ENCODE measurements around the gene SMIM45.

SMIM45 gene

DNA sequence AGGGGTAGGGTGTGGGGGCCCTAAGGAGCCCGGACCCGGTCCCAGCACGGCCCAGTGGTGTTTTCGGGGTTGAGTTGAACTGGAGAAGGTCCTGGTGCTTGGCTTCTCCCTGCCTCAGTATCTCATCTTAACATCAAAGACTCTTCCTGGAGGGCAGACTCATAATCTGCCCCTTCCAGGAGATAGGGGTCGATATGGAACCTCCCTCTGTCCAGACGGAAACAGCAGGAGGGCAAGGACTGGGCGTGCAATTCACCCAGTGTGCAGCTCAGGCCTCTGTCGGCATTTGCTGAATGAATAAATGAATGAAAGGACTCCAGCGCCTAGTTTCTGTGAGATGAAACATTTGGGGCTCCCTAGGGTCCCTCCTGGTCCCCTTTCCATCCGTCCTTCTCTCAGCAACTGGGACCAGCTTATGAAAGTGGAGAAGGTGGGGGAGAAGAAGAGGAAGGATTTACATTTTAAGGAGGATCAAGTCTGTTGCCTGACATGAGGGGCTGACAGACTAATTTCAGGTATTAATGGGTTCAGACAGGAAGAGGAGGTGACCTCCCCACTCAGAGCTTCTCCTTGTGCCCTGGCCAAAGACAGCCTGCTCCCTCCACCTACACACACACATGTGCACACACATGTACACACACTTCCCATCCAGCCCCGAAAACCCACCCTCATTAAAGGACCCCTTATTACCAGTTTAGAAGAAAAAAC is 36.0 kb upstream of the SMIM45 start:
- DNase-seq, result no peak

DNA sequence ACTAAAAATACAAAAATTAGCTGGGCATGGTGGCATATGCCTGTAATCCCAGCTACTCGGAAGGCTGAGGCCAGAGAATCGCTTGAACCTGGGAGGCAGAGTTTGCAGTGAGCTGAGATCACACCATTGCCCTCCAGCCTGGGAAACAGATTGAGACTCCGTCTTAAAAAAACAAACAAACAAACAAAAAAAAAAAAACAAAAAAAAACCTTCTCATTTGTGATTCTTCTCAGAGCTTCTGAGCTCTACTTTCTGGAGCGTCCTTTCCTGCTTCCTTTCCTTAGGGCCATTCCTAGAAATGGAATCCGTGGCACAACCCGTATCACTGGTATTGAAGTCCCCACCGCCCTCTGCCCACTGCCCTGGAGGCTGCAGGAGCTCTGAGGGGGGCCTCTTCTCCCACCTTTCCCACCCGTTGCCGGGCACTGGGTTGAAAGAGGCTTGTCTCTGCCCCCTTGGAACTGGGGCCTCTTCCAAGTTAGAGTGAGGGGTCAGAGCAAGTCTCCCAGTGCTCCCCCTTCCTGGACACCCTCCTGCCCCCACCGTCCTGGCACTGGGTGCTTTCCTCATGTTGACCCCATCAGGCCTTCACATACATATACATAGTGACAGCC is 35.1 kb upstream of the SMIM45 start:
- no peak for DNase-seq

DNA sequence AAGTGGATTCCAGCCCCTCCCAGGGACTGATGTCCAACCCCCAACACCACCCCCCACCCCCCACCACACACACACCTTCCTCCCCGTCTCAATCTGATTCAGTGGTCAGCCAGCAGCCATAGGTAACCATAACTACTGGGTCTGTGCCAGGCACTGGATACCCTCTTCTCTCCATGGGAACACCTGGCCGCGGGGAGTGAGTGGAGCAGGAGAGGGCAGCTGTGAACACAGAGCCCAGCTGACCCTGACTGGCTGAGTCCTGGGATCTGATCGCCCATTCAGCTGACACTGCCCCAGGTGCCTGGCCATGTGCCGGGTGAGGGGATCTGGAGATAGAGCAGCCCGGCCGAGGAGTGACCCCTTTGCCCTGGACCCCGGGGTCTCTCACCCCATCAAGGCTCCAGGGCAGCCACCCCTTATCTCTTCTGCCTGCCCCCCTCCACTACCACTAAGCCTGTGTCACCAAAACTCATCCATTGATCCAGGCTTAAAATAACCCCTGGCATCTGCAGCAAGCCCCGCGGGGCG is 34.5 kb upstream of the SMIM45 start:
- no peak for DNase-seq

DNA sequence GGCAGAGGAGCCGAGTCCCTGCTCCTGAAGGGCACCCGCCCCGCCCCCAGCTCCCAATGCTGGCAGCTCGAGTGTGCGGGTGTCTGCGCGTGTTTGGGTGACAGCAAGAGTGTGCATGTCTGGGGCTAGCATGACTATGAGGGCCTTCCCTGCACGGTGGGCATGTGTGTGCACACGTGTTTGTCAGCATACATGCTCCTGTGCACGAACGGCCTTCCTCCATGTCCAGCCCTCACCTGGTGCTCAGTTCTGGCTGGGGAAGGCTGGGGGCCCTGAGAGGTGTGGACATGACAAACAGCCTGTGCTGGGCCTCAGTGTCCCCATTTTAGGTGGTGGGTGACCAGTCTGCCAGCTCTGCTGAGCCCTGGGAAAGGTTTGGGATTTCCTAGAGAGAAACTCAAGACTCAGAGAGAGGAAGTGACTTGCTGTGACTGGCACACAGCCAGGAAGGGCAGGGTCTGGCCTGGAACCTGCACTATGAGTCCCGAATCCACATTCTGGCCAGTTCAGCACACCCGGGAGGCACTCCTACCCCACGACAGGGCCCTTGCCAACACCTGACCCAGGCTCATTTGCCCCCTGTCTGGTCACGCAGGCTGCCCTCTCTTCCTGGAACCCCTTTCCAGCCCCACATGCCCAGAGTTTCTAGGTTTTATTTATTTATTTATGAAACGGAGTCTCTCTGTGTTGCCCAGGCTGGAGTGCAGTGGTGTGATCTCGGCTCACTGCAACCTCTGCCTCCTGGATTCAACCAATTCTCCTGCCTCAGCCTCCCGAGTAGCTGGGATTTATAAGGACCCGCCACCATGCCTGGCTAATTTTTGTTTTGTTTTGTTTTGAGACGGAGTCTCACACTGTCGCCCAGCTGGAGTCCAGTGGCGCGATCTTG is 33.8 kb upstream of the SMIM45 start:
- DNase-seq, result no peak

DNA sequence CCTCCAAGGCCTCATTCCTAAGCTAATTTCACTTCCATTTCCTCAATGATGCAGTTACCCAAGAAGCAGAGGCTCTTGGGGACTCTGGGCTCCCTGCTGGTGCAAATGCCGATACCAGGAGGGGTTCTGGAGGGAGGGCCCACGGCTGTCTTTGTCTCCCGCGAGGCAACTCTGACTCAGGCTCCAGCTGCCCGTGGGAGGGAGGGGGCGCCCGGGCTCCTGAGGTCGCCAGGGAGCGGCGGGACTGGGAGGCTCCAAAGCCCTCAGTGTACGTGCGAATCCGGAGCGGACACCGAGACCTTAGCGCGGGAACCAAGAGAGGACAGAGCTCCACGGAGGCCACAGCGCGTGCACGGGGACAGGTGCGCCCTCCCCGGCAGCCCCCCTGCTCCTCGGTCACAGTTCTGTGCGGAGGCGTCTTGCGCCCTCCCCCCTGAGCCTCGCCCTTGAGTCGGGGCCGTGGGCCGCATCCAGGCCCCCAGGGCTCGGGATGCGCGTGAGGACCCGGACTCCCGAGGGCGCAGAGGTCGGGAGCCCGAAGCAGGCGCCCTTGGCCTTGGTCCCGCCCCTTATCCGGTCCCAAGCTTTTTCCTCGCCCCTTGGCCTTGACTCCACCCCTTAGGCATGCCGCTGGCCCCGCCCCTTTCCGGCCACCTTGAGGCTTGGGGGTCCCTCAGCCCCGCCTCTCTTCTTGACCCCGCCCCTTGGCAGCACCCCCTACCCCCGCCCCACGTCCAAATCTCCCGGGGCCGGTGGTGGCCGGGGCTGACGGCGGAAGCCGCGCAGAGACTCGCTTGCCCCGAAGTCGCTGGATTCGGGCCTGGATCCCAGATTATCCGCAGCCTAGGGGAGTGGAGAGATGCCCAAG is 32.4 kb upstream of the SMIM45 start:
- DNase-seq, result no peak

DNA sequence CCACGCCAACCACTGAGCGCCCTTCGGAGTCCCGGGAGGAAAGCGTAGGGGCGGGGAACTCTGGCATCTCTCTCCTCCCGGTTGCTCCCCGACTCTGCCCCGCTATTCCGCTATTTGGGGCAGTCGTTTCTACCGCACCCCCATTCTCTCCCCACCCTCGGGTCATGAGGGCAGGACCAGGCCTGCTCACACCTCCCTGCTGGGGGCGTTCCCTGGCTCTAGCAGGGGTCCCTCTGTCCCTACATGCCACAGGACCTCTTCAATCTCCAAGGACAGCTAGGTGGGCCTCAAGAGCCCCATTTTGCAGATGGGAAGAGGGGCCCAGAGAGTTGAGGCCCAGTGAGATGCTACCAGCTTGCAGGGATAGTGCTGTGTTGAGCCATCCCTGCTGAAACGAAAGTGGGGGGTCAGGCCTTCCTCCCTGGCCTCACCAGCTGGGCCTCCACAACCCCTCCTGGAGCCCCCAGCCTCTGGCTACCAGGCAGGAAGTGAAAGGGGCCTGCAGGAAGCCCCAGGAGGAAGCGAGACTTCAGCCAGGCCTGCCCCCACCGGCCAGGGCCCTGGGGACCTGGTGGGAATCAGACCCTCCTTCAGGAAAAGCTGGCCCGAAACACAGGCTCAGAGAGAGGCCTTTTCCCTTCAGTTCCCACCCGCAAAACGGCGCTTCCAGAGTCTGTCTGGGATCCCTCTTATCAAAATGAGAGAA is 31.5 kb upstream of the SMIM45 start:
- DNase-seq, result no peak

DNA sequence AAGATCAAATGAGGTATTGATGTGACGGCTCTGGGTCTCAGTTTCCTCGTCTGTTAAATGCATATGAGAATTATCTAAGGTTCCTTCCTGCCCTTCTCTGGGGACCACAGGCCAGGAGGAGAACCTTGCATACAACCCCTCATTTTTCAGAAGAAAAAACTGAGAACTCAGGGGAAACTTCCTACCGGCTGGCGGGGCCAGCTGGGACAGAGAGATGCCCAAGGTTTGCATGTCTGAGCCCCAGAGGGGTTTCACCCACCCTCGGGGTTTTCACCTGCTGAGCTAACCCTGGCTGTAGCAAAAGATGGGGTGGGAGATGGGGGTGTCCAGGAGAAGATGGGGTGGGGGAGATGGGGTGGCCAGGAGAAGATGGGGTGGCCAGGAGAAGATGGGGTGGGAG is 29.6 kb upstream of the SMIM45 start:
- no peak for DNase-seq

DNA sequence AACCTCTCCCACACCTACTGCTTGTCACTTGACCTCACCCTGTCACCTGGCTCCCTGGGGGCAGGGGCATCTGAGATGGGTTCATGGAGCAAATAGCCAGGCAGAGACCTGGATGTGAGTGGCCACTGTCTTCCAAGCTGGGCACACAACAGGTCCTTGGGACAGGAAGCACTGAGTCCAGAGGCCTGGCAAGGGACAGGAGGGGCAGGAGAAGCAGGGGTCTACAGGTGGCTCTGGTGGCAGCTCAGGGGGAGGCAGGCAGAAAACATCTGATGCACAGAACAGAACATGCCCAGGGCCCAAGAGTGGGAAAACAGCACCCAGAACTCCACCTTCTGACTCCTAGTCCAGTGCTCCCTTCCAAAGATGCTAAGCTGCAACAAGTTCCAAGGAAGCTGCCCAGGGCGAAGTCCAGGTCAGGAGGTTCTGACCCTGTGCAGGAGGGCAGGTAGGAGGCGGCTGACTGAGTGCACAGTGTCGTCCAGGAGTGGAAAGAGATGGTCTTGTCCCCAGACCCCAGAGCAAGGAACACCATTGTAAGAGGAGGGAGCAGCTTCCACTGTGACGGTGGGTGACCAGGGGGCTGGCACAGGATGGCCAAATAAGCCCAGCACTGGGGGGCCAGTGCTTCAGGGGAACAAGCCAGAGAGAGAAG is 28.9 kb upstream of the SMIM45 start:
- DNase-seq, result no peak

DNA sequence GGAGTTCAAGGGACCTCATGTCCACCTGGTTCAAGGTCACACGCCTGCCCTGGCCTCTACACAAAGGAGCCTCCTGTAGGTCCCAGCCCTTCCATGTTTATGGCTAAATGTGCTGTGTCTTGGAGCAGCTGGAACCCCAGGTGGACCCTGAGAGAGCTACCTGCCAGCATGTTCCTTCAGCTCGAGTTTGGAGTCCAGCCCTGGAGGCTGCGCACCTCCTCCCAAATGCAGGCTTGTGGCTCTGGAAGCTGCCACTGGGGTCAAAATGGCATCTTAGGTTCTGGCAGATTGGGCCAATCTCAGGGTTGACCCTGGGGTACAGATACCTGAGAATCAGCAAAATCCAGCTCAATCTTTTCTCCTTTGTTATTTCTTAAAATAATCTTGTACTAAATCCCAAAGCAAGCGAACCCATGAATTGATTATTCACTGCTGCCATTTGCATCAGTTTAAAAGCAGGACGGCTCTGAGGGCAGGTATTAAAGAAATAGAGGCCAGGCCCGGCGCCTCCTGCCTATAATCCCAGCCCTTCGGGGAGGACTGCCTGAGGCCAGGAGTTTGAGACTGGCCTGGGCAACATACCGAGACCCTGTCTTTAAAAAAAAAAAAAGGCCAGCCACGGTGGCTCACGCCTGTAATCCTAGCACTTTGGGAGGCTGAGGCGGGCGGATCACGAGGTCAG is 28.2 kb upstream of the SMIM45 start:
- no peak for DNase-seq

DNA sequence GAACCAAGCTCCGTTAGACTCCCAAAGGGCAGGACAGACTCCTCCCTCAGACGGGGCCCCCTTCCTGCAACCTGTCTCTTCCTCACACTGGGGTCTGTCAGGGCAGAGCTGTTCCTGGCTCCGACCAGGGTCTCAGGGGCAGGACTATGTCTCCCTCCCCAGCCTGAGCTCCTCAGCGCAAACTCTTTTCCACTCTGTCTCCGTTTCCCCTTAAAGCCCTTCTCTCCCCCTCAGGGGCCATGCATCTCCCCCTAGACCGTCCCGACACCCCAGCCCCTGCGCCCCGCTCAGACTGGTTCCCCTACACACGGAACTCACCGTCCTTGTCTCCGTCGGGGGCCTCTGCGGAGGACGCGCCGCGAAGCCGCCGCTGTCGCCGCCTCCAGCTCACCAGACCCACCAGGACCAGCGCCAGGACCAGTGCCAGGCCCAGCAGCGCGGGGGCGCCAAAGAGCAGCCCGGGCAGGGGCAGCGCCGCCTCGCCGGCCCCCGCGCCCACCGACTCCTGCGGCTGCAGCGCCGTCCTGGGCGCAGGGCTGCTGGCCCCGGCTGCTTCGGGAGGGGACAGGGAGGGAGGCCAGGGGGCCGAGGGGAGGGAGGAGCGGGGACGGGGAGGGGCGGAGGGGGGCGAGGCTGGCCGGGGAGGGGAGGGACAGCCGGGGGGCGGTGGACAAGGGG is 26.0 kb upstream of the SMIM45 start:
- DNase-seq, result peak; percentile 75

DNA sequence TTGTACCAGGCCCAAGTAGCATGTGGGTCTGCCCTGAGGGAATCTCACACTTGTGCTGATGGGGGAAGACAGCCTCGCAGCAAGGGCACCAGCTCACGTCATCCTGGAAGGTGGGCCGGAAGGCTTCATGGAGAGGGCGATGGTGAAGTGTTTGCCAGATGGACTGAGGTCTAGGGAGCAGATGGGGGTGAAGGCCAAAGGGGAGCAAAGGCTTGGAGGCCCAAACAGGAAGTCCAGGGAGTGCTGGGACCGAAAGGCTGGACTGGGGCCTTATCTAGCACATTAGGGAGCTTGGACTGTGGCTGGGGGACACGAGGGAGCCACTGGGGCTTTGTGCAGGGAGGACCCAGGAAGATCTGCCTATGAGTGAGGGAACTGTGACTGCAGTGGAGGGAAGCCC is 24.1 kb upstream of the SMIM45 start:
- DNase-seq, result no peak

DNA sequence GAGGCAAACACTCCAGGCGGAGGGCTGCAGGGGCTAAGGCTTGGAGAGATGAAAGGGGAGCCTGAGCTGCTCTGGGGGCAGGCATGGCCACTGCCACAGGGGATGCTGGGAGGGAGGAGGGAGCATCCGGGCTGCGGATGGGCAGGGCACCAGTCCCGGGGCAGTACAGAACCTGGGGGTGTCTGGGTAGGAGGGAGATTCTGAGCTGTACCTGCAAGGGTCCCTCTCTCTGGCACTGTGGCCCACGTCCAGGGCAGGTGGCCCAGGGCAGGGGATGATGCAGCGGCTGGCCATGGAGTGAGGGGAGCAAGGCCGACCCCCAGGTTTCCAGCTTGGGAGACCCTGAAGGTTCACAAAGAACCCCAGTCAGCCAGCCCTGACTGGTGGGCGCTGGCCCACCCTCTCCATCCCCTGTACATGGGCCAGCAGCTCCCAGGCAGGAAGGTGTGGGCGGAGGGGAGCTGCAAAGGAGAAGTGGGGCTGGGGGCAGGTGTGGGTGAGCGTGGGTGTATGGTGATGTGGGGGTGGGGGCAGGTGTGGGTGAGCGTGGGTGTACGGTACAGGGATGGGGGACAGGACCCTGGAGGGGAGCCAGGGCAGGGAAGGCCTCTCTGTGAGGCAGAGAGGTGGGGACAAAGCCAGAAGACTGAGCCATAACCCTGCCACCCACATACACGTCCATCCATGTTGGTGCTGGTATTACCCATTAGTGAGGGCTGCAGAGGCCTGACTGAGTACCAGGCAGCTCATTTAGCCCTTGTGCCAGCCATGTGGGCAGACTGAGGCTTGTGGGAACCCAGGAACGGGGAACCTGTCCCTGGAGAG is 23.1 kb upstream of the SMIM45 start:
- no peak for DNase-seq

DNA sequence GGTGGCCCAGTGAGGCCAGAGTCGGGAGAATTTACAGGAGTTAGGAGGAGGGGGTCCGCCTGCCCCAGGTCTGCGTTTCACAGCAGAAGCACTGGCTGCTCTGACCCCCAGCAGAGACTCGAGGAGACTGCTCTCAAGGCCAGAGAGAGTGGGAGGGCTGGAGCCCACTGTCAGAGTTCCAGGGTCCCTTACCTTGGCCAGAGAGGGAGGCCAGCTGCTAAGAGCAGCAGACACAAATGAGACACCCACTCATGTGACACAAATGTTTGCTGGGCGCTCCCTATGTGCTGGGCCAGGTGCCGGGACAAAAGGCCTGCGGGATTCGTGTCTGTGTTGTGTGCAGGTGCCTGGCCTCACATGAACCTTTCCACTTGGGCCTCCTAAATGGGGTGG is 22.5 kb upstream of the SMIM45 start:
- no peak for DNase-seq

DNA sequence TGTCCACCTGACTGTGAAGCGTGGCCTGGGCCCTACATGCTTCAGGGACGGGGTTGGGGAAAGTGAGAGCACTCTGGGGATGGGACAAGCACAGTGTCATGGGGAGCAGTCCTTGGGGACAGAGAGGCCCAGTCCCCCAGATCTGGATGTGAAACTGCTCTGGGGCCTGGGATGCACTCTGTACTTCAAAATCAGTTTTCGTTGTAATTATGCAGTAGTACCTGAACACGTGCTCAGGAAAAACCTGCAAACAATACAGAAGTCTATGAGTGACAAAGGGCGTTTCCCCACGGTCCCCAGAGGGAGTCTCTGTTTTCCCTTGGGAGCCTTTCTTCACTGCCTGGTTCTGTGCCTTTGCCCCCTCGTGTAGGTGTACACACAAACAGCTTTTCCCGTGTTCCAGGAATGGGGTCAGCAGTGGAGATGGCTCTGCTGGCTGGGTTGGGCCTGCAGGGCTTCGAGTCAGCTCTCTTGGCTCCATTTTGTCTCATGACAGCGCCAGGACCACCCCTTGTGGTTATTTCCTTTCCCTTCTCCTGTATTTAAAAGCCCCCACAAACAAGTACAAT is 20.2 kb upstream of the SMIM45 start:
- DNase-seq, result no peak

DNA sequence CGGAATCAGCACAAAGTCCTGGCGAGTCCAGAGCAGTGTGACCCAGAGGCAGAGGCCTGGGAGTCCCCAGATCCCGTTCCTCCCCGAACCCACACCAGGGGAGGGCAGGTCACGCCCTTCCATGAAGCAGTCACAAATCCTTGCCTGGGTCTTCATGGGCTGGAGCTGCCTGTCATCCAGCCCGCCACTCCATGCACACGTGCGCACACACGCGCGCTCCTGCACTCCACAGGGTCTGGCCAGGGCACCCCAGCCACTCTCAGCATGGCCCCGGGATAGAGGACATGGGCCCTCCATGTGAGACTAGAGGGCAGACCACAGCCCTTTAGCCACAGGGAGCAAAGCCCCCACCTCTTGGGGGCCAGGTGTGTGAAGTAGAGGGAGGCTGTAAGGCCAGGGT is 19.6 kb upstream of the SMIM45 start:
- no peak for DNase-seq

DNA sequence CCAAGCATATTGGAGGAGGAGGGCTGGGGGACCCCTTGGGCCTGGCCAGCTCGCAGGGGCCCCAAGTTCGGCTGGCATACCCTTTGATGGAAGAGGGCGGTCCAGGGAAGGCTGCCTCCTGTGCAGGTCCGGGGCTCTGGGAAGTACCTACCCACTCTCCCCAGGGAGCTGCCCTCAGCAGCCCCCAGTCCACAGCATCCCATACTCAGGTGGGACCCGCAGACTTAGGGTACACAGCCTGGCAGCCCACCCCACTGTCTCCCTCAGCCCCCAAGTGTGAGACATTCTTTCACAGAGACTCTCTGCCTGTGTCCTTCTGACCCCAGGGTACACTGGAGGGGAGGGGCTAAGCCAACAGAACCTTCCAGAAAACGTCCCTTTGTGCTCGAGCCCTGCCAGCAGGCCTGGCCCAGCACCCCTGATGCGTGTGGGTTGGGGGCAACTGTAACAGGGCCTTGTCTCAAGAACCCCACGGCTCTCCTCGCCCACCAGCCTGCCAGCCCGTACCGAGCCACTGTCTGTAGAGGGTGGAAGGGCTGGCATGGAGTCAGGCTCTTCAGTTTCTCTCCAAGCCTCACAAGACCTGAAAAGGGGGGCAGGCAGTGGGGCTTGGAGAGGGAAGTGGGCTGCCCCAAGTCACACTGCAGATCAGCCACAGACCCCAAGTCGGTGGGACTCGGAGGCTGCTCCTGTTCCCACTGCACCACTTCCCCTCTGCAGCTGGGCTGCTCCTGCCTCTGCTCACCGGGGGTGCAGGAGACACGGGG is 18.4 kb upstream of the SMIM45 start:
- DNase-seq, result no peak

DNA sequence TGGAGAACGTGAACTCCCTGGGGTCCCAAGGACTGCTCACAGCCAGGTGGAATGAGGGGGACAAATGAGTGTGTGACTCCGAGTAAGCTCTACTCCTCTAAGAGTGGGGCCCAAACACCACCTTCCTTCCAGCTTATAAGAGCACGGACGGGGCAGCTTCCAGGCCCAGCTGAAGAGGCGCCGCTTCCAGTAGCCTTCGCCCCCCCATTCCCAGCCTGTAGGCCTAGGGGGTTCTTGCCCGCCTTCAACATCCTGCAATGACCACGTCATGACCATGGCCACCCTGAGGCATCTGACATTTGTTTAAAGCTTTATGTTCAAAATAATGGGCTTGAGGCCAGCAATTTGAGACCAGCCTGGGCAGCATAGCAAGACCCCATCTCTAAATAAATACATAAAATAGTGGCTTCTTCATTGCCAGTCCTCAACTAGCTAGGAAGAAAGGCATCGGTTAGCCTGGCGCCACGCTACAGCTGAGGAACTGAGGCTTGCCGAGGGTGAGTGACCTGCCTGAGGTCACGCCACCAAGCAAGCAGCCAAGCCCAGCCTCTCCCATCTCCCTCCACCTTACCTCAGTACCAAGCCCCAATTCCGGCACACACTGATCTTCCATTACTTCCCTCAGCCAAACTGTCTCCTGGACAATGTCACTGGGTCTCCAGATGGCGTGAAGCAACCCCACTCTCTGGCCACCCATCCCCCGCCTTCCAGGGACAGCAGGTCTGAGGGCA is 17.5 kb upstream of the SMIM45 start:
- DNase-seq, result no peak

DNA sequence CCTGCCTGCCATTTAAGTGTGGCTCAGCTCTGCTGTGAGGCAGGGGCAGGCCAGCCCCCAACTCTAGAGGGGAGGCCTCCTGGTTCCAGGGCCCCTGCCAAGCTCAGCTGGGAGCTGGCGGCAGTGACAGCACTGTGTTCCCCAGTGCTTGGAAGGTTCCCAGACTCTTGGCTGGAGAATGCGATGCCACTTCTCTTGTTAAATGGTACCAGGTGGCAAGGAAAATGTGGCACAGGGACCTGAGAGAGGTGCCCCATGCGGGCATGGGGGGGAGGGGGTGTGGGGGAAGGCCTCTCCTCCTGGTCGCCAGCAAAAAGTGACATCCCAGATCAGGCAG is 17.0 kb upstream of the SMIM45 start:
- DNase-seq, result no peak

Data from effector CD4-positive, alpha-beta T cell (primary cell).